Neural cell (in vitro differentiated cells): ENCODE results near the gene NRG3. TPM values are rescaled to one million over a fixed set of nuclear protein-coding genes. Genes with fewer than 3 reads are reported as not detected.

Experiments
- H2AFZ ChIP-seq: fragments of 200-600, 300-800 bp; sonication (generic), shearing (Covaris generic); 2 replicates; pipeline ENCODE4 v1.6.0; 2014; ENCODE audit warnings: low read depth, mild to moderate bottlenecking, antibody characterized with exemption, low read length, moderate library complexity
- H3F3A ChIP-seq: fragments of 200-600 bp; shearing (Covaris generic); 2 replicates; pipeline ENCODE4 v1.6.1; 2016; ENCODE audit warnings: mild to moderate bottlenecking, moderate library complexity, mixed read lengths, antibody characterized with exemption, low read length; ENCODE audit not compliant: insufficient read depth, poor library complexity, severe bottlenecking
- H3K27ac ChIP-seq: fragments of 200-600, 300-800 bp; sonication (generic), shearing (Covaris generic); 2 replicates; pipeline ENCODE4 v1.5.1; 2014; ENCODE audit warnings: mild to moderate bottlenecking, low read length, moderate library complexity
- H3K27me3 ChIP-seq: fragments of 300-800, 200-600 bp; sonication (generic), shearing (Covaris generic); 2 replicates; pipeline ENCODE4 v1.6.0; 2014; ENCODE audit warnings: mild to moderate bottlenecking, low read depth, low read length, moderate library complexity; ENCODE audit not compliant: insufficient read depth
- H3K36me3 ChIP-seq: fragments of 300-800, 200-600 bp; sonication (generic), shearing (Covaris generic); 2 replicates; pipeline ENCODE4 v1.5.1; 2014; ENCODE audit warnings: mild to moderate bottlenecking, antibody characterized with exemption, low read length, moderate library complexity; ENCODE audit not compliant: insufficient read depth
- H3K4me2 ChIP-seq: fragments of 300-800, 200-600 bp; sonication (generic), shearing (Covaris generic); 2 replicates; pipeline ENCODE4 v1.6.0; 2014; ENCODE audit warnings: mild to moderate bottlenecking, low read length
- H3K4me3 ChIP-seq: fragments of 300-800, 200-600 bp; sonication (generic), shearing (Covaris generic); 2 replicates; pipeline ENCODE4 v1.5.1; 2014; ENCODE audit warnings: mild to moderate bottlenecking, low read length, moderate library complexity
- H3K79me2 ChIP-seq: fragments of 200-600 bp; shearing (Covaris generic); replicated peaks from 2 replicates; pipeline ENCODE4 v1.6.0; 2014; ENCODE audit warnings: mild to moderate bottlenecking, low read length, moderate library complexity; ENCODE audit not compliant: insufficient read depth
- H3K9ac ChIP-seq: fragments of 300-800, 200-600 bp; sonication (generic), shearing (Covaris generic); 2 replicates; pipeline ENCODE4 v1.6.1; 2016; ENCODE audit warnings: mild to moderate bottlenecking, low read length, mixed read lengths
- H3K9me2 ChIP-seq: fragments of 200-600 bp; shearing (Covaris generic); 2 replicates; pipeline ENCODE4 v1.6.1; 2016; ENCODE audit warnings: mild to moderate bottlenecking, low read length, mixed read lengths; ENCODE audit not compliant: insufficient read depth
- H3K9me3 ChIP-seq: fragments of 200-600, 300-800 bp; sonication (generic), shearing (Covaris generic); 2 replicates; pipeline ENCODE4 v1.6.1; 2016; ENCODE audit warnings: mild to moderate bottlenecking, mixed run types, low read length, moderate library complexity, mixed read lengths
- H4K20me1 ChIP-seq: fragments of 200-600 bp; shearing (Covaris generic); 2 replicates; pipeline ENCODE4 v1.6.1; 2016; ENCODE audit warnings: mild to moderate bottlenecking, mixed run types; ENCODE audit not compliant: insufficient read depth
- CTCF ChIP-seq: fragments of 450-650 bp; IDR thresholded peaks from 2 replicates; pipeline ENCODE4 v1.5.1; 2014; ENCODE audit warnings: antibody characterized with exemption, mild to moderate bottlenecking, moderate library complexity; ENCODE audit not compliant: poor library complexity, severe bottlenecking
- EP300 ChIP-seq: fragments of 450-650 bp; conservative IDR thresholded peaks from 2 replicates; pipeline ENCODE4 v1.6.1; 2014; ENCODE audit warnings: antibody characterized with exemption, mild to moderate bottlenecking, moderate library complexity; ENCODE audit not compliant: poor library complexity, severe bottlenecking
- EZH2 ChIP-seq: fragments of 200-600, 300-800 bp; shearing (Covaris generic), sonication (generic); IDR thresholded peaks from 2 replicates; pipeline ENCODE4 v1.6.1; 2014; ENCODE audit warnings: antibody characterized with exemption, low read length, borderline replicate concordance, mild to moderate bottlenecking; ENCODE audit not compliant: insufficient read depth, poor library complexity, severe bottlenecking
- MXI1 ChIP-seq: fragments of 450-650 bp; conservative IDR thresholded peaks from 2 replicates; pipeline ENCODE4 v1.6.1; 2014; ENCODE audit warnings: antibody characterized with exemption, mild to moderate bottlenecking; ENCODE audit not compliant: poor library complexity, severe bottlenecking
- POLR2AphosphoS5 ChIP-seq: IDR thresholded peaks from 2 replicates; pipeline ENCODE4 v1.6.1; 2012
- RAD21 ChIP-seq: fragments of 450-650 bp; conservative IDR thresholded peaks from 2 replicates; pipeline ENCODE4 v1.6.1; 2014; ENCODE audit warnings: antibody characterized with exemption, mild to moderate bottlenecking, moderate library complexity
- REST ChIP-seq: IDR thresholded peaks from 2 replicates; pipeline ENCODE4 v1.6.1; 2012; ENCODE audit warnings: borderline replicate concordance
- SMC3 ChIP-seq: fragments of 450-650 bp; conservative IDR thresholded peaks from 2 replicates; pipeline ENCODE4 v1.6.1; 2014; ENCODE audit warnings: antibody characterized with exemption, mild to moderate bottlenecking, moderate library complexity; ENCODE audit not compliant: poor library complexity
- TAF1 ChIP-seq: IDR thresholded peaks from 2 replicates; pipeline ENCODE4 v1.6.1; 2012; ENCODE audit warnings: low read depth
- polyA plus RNA-seq: library from polyadenylated mRNA; depleted of rRNA; stranded (reverse); fragments of >200 nt; gene quantifications from 2 replicates; pipeline ENCODE4 v1.2.3, GENCODE V29; 2014

NRG3 gene
- polyA plus RNA-seq, 1 donor from 2014 or later = 14.0 TPM

- no peaks in the 10 kb centered on the region for H3F3A ChIP-seq
- H3K4me3 ChIP-seq = no peak overlapping the region
- TF ChIP-seq EZH2 (no peak), SMC3 (no peak), POLR2AphosphoS5 (no peak), EP300 (no peak), REST (no peak), RAD21 (no peak), TAF1 (no peak), MXI1 (no peak), CTCF (no peak)
- H3K79me2 ChIP-seq = no peaks in the 10 kb centered on the region
- no peaks in the 10 kb centered on the region for H3K27me3 ChIP-seq
- H3K9ac ChIP-seq = no peak overlapping the region
- H3K4me2 ChIP-seq = no peak overlapping the region
- H3K27ac ChIP-seq = no peak overlapping the region
- H3K9me3 ChIP-seq = no peaks in the 10 kb centered on the region
- H4K20me1 ChIP-seq = no peaks in the 10 kb centered on the region
- no peaks in the 10 kb centered on the region for H3K36me3 ChIP-seq
- no peaks in the 10 kb centered on the region for H3K9me2 ChIP-seq
- H2AFZ ChIP-seq = no peak overlapping the region
These were observed 939.6 kb downstream of the NRG3 start for GRCh38 chr10:82814635-82815034.

- Histone ChIP-seq H3K36me3 (no peaks in the 10 kb centered on the region), H2AFZ (no peak overlapping the region), H3K9ac (no peak overlapping the region), H3K9me3 (no peaks in the 10 kb centered on the region), H3K27me3 (no peaks in the 10 kb centered on the region), H3K4me3 (no peak overlapping the region), H3F3A (no peaks in the 10 kb centered on the region), H3K4me2 (no peak overlapping the region), H4K20me1 (no peaks in the 10 kb centered on the region), H3K79me2 (no peaks in the 10 kb centered on the region), H3K9me2 (no peaks in the 10 kb centered on the region), H3K27ac (no peak overlapping the region)
- TF ChIP-seq EZH2 (no peak), TAF1 (no peak), SMC3 (no peak), REST (no peak), RAD21 (no peak), MXI1 (no peak), CTCF (no peak), POLR2AphosphoS5 (no peak), EP300 (no peak)
These were observed 940.7 kb downstream of the NRG3 start for GRCh38 chr10:82815680-82816079.
